Spleen (tissue), 7 donors: ENCODE data around the gene ENTPD2.

ENCODE experiments used
- CTCF ChIP-seq, 11 experiments: fragments of 200-600 bp in 7 of 11; fragments of 450-650 bp in 4 of 11; sonication (generic) in 4 of 11; IDR thresholded peaks in 8 of 11; conservative IDR thresholded peaks in 3 of 11; 1 replicate in 7 of 11; 2 replicates in 4 of 11; pipeline versions ENCODE4 v1.4.0 to v1.8.0; 2016 to 2021; ENCODE audit warnings: antibody characterized with exemption in 11 of 11, inconsistent platforms in 4 of 11, mild to moderate bottlenecking in 1 of 11
- POLR2AphosphoS5 ChIP-seq, 3 donors: sonication (generic); formaldehyde crosslinking; IDR thresholded peaks; one replicate each; pipeline ENCODE4 v1.5.1; 2017; ENCODE audit warnings: antibody characterized with exemption in 3 of 3
- donor health status: DM: no; HTN: no; CAD: no; lungs with moderate emphysema.
- donor health status: DM: no; HTN: no; CAD: no.
- donor health status: DM: no; HTN: no; CAD: no.

GRCh38 chr9:137011156-137011555, 42.7 kb downstream of the ENTPD2 start:
- TF ChIP-seq POLR2AphosphoS5 (IDR thresholded peaks at IDR 0.05) (no peak), CTCF (IDR thresholded peaks at IDR 0.05 in 8 of 11, conservative IDR thresholded peaks at IDR 0.05 in 3 of 11) (no peak)
